Sigmoid colon (tissue), 7 donors: ENCODE results near the gene DUSP22. TPM values are rescaled to one million over a fixed set of nuclear protein-coding genes. Genes with fewer than 3 reads are reported as not detected.

Experiments used
- DNase-seq: peaks from one replicate; pipeline ENCODE4 v3.0.0-alpha.2; 2019
- H3K27ac ChIP-seq, 4 donors: fragments of 200-600 bp; sonication (generic); one replicate each; pipeline ENCODE4 v1.5.1; 2016 to 2019; ENCODE audit warnings: mild to moderate bottlenecking in 1 of 4
- H3K27me3 ChIP-seq, 3 donors: fragments of 200-600 bp; sonication (generic); one replicate each; pipeline ENCODE4 v1.5.1; 2019; ENCODE audit warnings: mild to moderate bottlenecking in 1 of 3
- H3K36me3 ChIP-seq, 4 donors: fragments of 200-600 bp; sonication (generic); one replicate each; pipeline ENCODE4 v1.5.1; 2016 to 2019
- H3K4me1 ChIP-seq, 4 donors: fragments of 200-600 bp; sonication (generic); one replicate each; pipeline ENCODE4 v1.5.1; 2017 to 2019
- H3K4me3 ChIP-seq, 4 donors: fragments of 200-600 bp; sonication (generic); one replicate each; pipeline ENCODE4 v1.5.1; 2017 to 2019; ENCODE audit warnings: mild to moderate bottlenecking in 2 of 4, moderate library complexity in 1 of 4
- H3K9me3 ChIP-seq, 4 donors: fragments of 200-600 bp in 3 of 4; sonication (generic) in 3 of 4; one replicate each; pipeline versions ENCODE4 v1.5.1 to v1.6.1; 2013 to 2019
- EP300 ChIP-seq, 4 donors: sonication (generic); formaldehyde crosslinking; IDR thresholded peaks; one replicate each; pipeline ENCODE4 v1.6.1; 2017; ENCODE audit warnings: antibody characterized with exemption in 4 of 4
- POLR2A ChIP-seq, 2 donors: fragments of 450-650 bp; IDR thresholded peaks; one replicate each; pipeline ENCODE4 v1.6.1; 2016; ENCODE audit warnings: antibody characterized with exemption in 2 of 2, mild to moderate bottlenecking in 2 of 2, moderate library complexity in 2 of 2
- POLR2AphosphoS5 ChIP-seq, 4 donors: sonication (generic); formaldehyde crosslinking; IDR thresholded peaks; one replicate each; pipeline ENCODE4 v1.6.1; 2017; ENCODE audit warnings: antibody characterized with exemption in 4 of 4
- WGBS, 2 donors: extraction: QIAGEN DNeasy Blood & Tissue Kit; methylation state at CpG; one replicate each; pipeline ENCODE4 v1.1.7; 2013; 5-methylcytosine and 5-hydroxymethylcytosine counted together
- intact Hi-C: fragments of 100-400 bp; cut with DNase I; formaldehyde crosslinking; loops from one replicate; pipeline ENCODE4 v1.15.1; 2023
- polyA plus RNA-seq, 3 donors: library from polyadenylated mRNA; stranded (reverse); fragments of 200-250 nt; gene quantifications; one replicate each; pipeline ENCODE4 v1.2.3, GENCODE V29; 2013
- total RNA-seq, 4 donors: library from RNA; depleted of rRNA; stranded (reverse); fragments of >200 nt; gene quantifications; one replicate each; pipeline ENCODE4 v1.1.0, GENCODE V29; 2016
- TF ChIP-seq, protein P1 (sequence below), 4 experiments: fragments of 450-650 bp in 3 of 4; fragments of 200-600 bp in 1 of 4; IDR thresholded peaks; one replicate each; pipeline ENCODE4 v1.5.1; 2016 to 2019; ENCODE audit warnings: antibody characterized with exemption in 4 of 4, mild to moderate bottlenecking in 3 of 4, moderate library complexity in 2 of 4
- donor health status: healthy with polysubstance abuse.
- donor health status: Bipolar disorder and iron deficiency.
- donor health status: healthy.

The DUSP22 gene
- total and polyA plus RNA-seq, 7 donors, result 15.7 to 113 (median 55.6) TPM

GRCh38 chr6:256169-256568, 36.1 kb upstream of the DUSP22 start:
- WGBS, 2 donors, result 91 to 92% methylated on average over 9 of the region's 9 CpGs
- intact Hi-C loops, result no loop called here

GRCh38 chr6:257031-257725, 35.1 kb upstream of the DUSP22 start:
- Histone ChIP-seq H3K27ac (no peak overlapping the region), H3K4me1 (no peaks in the 10 kb centered on the region), H3K9me3 (no peaks in the 10 kb centered on the region), H3K4me3 (no peak overlapping the region), H3K27me3 (no peaks in the 10 kb centered on the region), H3K36me3 (no peaks in the 10 kb centered on the region)
- 63 to 77% methylated on average over 8 of the region's 8 CpGs for WGBS, 2 donors
- no peak for TF ChIP-seq POLR2A (IDR thresholded peaks at IDR 0.05)
- TF ChIP-seq EP300 (IDR thresholded peaks at IDR 0.05), result no peak
- TF ChIP-seq, protein P1, sequence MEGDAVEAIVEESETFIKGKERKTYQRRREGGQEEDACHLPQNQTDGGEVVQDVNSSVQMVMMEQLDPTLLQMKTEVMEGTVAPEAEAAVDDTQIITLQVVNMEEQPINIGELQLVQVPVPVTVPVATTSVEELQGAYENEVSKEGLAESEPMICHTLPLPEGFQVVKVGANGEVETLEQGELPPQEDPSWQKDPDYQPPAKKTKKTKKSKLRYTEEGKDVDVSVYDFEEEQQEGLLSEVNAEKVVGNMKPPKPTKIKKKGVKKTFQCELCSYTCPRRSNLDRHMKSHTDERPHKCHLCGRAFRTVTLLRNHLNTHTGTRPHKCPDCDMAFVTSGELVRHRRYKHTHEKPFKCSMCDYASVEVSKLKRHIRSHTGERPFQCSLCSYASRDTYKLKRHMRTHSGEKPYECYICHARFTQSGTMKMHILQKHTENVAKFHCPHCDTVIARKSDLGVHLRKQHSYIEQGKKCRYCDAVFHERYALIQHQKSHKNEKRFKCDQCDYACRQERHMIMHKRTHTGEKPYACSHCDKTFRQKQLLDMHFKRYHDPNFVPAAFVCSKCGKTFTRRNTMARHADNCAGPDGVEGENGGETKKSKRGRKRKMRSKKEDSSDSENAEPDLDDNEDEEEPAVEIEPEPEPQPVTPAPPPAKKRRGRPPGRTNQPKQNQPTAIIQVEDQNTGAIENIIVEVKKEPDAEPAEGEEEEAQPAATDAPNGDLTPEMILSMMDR (IDR thresholded peaks at IDR 0.05), result no peak
- TF ChIP-seq POLR2AphosphoS5 (IDR thresholded peaks at IDR 0.05), result no peak
- no peak for DNase-seq
- intact Hi-C loops, result no loop called here

More at GRCh38 chr6:256169-256568, 36.1 kb upstream of the DUSP22 start:
- Histone ChIP-seq H3K9me3 (no peaks in the 10 kb centered on the region), H3K4me3 (no peak overlapping the region), H3K27me3 (no peaks in the 10 kb centered on the region), H3K36me3 (no peaks in the 10 kb centered on the region), H3K27ac (no peak overlapping the region), H3K4me1 (no peaks in the 10 kb centered on the region)
- TF ChIP-seq EP300 (IDR thresholded peaks at IDR 0.05) (no peak), POLR2AphosphoS5 (IDR thresholded peaks at IDR 0.05) (no peak), POLR2A (IDR thresholded peaks at IDR 0.05) (no peak)
- TF ChIP-seq, protein P1 (IDR thresholded peaks at IDR 0.05), result no peak
- no peak for DNase-seq

DNA sequence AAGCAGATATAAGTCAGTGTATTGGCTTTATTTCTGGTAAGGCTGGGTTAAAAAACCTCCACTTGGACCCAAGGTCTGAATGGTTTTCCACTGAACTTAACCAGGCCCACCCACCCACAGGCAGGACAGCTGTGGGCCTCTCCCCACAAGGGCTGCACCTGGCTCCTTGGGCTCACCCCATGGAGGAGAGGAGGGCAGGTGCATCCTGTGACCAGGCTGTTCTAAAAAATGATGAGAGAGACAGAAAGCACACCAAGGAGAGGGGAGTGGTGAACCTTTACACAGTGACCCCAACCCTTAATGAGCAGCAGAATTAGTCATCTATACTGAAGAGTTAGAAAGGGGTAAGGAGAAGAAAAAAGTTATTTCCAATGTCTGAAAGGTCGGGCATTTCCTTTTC, 34.5 kb upstream of the DUSP22 start:
- no peaks in the 10 kb centered on the region for H3K4me1 ChIP-seq
- no peaks in the 10 kb centered on the region for H3K9me3 ChIP-seq
- H3K36me3 ChIP-seq, result no peaks in the 10 kb centered on the region
- H3K27ac ChIP-seq, result no peak overlapping the region
- TF ChIP-seq POLR2AphosphoS5 (IDR thresholded peaks at IDR 0.05) (no peak), POLR2A (IDR thresholded peaks at IDR 0.05) (no peak), EP300 (IDR thresholded peaks at IDR 0.05) (no peak)
- TF ChIP-seq, protein P1 (IDR thresholded peaks at IDR 0.05), result no peak
- no peaks in the 10 kb centered on the region for H3K27me3 ChIP-seq
- no peak overlapping the region for H3K4me3 ChIP-seq
- intact Hi-C loops, result no loop called here
- no peak for DNase-seq
- WGBS, 2 donors, result 51 to 58% methylated on average over 1 of the region's 1 CpG

DNA sequence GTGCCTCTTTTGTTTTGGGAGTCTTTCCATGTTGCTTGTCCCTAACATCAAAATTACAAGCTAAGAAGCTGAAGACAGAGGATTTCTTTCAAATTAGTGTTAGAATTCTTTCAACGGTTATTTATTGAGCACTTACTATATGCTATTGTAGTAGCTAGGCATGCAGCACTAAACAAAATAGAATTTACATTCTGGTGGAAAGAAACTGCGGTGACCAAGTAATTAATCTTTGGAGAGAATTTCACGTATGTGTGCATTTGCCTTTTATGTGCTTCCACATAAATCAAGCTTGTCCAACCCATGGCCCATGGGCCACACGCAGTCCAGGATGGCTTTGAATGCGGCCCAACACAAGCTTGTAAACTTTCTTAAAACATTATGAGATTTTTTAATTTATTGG, 33.0 kb upstream of the DUSP22 start:
- H3K27me3 ChIP-seq, result no peaks in the 10 kb centered on the region
- intact Hi-C loops, result no loop called here
- no peak overlapping the region for H3K4me3 ChIP-seq
- no peak for DNase-seq
- H3K36me3 ChIP-seq, result no peaks in the 10 kb centered on the region
- no peaks in the 10 kb centered on the region for H3K9me3 ChIP-seq
- no peaks in the 10 kb centered on the region for H3K4me1 ChIP-seq
- 90 to 92% methylated on average over 5 of the region's 5 CpGs for WGBS, 2 donors
- no peak overlapping the region for H3K27ac ChIP-seq
- TF ChIP-seq POLR2AphosphoS5 (IDR thresholded peaks at IDR 0.05) (no peak), EP300 (IDR thresholded peaks at IDR 0.05) (no peak), POLR2A (IDR thresholded peaks at IDR 0.05) (no peak)
- TF ChIP-seq, protein P1 (IDR thresholded peaks at IDR 0.05), result no peak
